Astrocyte (in vitro differentiated cells and primary cell): ENCODE data around the gene SURF4.

Source experiments
- CTCF ChIP-seq: IDR thresholded peaks from 2 replicates; pipeline ENCODE4 v1.5.1; 2011; ENCODE audit warnings: low read depth, mild to moderate bottlenecking, inconsistent platforms, low read length, moderate library complexity; ENCODE audit not compliant: insufficient read depth
- EZH2 ChIP-seq: IDR thresholded peaks from 2 replicates; pipeline ENCODE4 v1.6.1; 2012; ENCODE audit warnings: mild to moderate bottlenecking, low read length, inconsistent platforms; ENCODE audit not compliant: insufficient read depth

- TF ChIP-seq CTCF: no peak
- TF ChIP-seq EZH2: no peak
Measured at GRCh38 chr9:133396952-133397351, 21.1 kb upstream of the SURF4 start.
